Spleen (tissue), 7 donors: ENCODE data around the gene ODAD2.

Source experiments
- CTCF ChIP-seq, 11 experiments: fragments of 200-600 bp in 7 of 11; fragments of 450-650 bp in 4 of 11; sonication (generic) in 4 of 11; IDR thresholded peaks in 8 of 11; conservative IDR thresholded peaks in 3 of 11; 1 replicate in 7 of 11; 2 replicates in 4 of 11; pipeline versions ENCODE4 v1.4.0 to v1.8.0; 2016 to 2021; ENCODE audit warnings: antibody characterized with exemption in 11 of 11, inconsistent platforms in 4 of 11, mild to moderate bottlenecking in 1 of 11
- POLR2A ChIP-seq, 3 donors: fragments of 450-650 bp; IDR thresholded peaks; one replicate each; pipeline ENCODE4 v1.5.1; 2017; ENCODE audit warnings: antibody characterized with exemption in 3 of 3, mild to moderate bottlenecking in 1 of 3
- donor health status: DM: no; HTN: no; CAD: no; lungs with moderate emphysema.
- donor health status: DM: no; HTN: no; CAD: no.
- donor health status: DM: no; HTN: no; CAD: no.

DNA sequence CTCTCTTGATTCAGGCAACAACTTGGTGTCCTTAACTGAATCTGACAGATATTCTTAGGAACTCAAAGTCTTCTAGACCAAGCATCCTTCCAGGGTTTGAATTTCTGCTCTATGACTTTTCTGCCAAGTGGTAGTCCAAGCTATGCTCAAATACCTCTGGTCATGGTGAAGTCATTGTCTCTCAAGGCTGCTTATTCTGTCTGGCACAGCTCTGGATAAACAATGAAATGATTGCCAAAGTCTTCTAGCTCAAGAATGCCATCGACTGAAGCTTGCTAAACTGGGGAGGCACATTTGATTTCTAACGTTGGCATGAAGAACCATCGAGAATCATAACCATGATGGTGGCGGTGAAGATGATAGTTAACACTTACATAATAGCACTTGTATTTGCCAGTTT, 137.1 kb downstream of the ODAD2 start:
- TF ChIP-seq POLR2A (IDR thresholded peaks at IDR 0.05) = no peak
- no peak for TF ChIP-seq CTCF (IDR thresholded peaks at IDR 0.05 in 8 of 11, conservative IDR thresholded peaks at IDR 0.05 in 3 of 11)
